ENCODE results near the gene KLHDC7B.
"Not testable (repeated sequence)": the region's sequence is repeated elsewhere in the genome, so short reads cannot be mapped to it uniquely, and the experiment has no call there.

The KLHDC7B gene

DNA sequence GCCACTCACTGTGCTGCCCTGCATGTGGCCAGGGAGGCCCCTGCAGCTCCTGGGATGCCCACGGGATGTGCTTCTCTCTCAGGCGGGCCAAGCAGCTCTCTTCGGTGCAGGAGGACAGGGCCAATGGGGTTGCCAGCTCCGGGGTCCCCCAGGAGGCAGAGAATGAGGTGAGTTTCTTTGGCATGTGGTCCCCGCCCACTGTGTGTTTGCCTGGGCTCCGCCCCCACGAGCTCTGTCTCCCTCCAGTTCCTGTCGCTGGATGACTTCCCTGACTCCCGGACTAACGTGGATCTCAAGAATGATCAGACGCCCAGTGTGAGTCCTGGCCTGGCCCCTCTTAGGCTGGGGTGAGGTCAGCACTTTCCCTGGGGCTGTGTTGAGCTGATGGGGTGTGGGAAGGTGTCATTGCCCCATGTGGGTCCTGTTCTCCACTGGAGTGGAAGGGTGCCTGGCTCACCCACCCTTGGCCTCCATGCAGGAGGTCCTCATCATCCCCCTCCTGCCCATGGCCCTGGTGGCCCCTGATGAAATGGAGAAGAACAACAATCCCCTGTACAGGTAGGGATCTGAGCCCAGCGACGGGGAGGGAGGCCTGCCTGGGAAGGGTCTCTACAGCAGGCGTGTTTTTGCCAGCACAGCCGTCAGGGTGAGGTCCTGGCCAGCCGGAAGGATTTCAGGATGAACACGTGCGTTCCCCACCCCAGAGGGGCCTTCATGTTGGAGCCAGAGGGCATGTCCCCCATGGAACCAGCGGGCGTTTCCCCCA is 28.0 kb upstream of the KLHDC7B start:
- DNase-seq, result no peak

GRCh38 chr22:50518606-50519005 is 27.1 kb upstream of the KLHDC7B start:
- DNase-seq, result no peak

- no peak for DNase-seq
Observed at GRCh38 chr22:50519151-50519550, 26.5 kb upstream of the KLHDC7B start.

GRCh38 chr22:50520184-50520583 is 25.5 kb upstream of the KLHDC7B start:
- DNase-seq, result not testable (repeated sequence)

GRCh38 chr22:50520826-50521453 is 24.8 kb upstream of the KLHDC7B start:
- DNase-seq, result no peak

DNA sequence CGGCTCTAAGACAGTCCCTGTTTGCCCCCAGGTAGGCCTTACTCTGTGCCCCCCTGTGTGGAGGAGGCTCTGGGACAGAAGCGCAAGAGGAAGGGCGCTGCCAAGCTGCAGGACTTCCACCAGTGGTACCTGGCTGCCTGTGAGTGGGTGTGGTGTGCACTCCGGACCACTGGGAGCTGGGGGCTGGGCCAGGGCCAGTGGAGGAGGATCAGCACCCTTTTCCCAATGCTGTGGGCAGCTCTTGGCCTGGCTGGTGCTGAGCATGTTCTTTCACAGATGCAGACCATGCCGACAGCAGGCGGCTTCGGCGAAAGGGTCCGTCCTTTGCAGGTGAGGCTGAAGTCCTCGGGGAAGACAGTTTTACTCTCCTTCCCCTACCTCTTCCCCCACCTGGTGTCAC is 24.0 kb upstream of the KLHDC7B start:
- no peak for DNase-seq

- DNase-seq, result no peak
Observed at GRCh38 chr22:50522208-50522805, 23.4 kb upstream of the KLHDC7B start.

DNA sequence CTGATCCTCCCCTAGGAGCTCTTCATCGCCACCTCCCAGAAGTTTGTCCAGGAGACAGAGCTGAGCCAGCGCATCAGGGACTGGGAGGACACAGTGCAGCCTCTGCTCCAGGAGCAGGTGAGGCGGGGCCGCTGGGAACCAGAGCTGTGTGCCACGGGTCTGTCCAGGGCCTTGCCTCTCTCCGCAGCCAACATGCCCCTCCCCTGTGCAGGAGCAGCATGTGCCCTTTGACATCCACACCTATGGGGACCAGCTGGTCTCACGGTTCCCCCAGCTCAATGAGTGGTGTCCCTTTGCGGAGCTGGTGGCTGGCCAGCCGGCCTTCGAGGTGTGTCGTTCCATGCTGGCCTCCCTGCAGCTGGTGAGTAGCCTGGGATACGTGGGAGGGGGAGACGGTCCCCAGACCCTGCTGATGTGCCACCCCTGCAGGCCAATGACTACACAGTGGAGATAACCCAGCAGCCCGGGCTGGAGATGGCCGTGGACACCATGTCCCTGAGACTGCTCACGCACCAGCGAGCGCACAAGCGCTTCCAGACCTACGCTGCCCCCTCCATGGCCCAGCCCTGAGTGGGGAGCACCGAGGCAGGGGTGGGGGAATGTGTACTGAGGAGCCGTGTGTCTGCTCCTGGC is 22.8 kb upstream of the KLHDC7B start:
- DNase-seq, result no peak

DNA sequence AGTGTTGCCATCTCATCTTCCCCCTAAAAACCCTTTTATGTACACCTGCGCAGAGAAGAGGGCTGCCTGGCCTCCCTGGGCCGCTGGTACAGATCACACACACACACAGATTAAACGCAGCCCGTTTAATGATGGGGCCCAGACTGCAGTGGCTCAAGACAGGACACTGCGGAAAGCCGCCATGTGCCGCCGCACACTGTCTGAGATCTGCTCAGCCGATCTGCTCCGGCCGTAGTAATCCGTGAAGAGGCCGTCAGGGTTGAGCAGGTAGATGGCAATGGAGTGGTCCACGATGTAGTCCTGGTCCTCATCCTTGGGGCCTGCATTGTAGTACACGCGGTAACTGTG is 22.3 kb upstream of the KLHDC7B start:
- DNase-seq, result no peak

- no peak for DNase-seq
Observed at GRCh38 chr22:50523806-50524675, 21.7 kb upstream of the KLHDC7B start.

GRCh38 chr22:50524676-50525103 is 21.0 kb upstream of the KLHDC7B start:
- no peak for DNase-seq

DNA sequence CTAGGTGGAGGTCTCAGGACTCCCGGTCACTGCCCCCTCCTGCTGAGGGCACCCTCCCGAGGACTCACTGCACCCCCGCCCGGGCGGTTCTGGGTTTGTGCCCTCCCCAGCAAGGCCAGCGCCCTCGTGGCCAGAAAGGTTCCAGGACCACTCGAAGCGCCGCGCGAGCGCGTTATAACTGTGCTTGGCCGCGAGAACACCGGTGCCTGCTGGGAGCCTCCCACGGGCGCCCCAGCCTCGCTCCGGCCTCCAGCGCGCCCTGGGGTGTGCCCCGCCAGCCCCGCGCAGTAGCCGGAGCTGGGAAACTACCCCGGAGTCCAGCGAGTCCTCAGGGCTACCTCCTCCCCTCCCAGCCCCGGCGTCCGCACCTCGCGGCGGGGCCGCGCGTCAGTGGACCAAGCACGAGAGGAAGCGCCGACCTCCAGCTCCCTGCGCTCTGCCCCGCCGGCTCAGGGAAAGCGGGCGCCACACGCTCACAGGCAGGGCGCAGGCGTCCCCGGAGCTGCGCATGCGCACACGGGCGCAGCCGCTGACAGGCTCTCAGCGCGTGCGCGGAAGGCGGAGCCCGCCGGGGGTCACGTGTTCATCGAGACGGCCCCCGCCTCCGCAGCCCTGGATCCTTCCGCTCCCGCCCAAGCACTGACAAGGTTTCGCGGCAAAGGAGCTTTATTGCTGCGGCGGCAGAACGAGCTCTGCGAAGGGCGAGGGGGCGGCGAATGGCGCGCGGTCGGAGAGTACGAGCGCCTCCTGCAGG is 20.4 kb upstream of the KLHDC7B start, which contains the start of gene SCO2:
Gene SCO2, minus strand, starts transcription at position 495 of the 754 bp plus-strand sequence. CDS start 1,187 bp downstream, outside the sequence.
- peak; percentile 97 for DNase-seq

- no peak for DNase-seq
Observed at GRCh38 chr22:50525858-50526107, 19.9 kb upstream of the KLHDC7B start.

- DNase-seq, result no peak
Observed at GRCh38 chr22:50526108-50526833, 19.4 kb upstream of the KLHDC7B start.

- DNase-seq, result no peak
Observed at GRCh38 chr22:50526834-50527801, 18.6 kb upstream of the KLHDC7B start.

GRCh38 chr22:50527921-50528681 is 17.6 kb upstream of the KLHDC7B start:
- DNase-seq, result no peak

GRCh38 chr22:50528682-50529415 is 16.9 kb upstream of the KLHDC7B start:
- DNase-seq, result no peak

DNA sequence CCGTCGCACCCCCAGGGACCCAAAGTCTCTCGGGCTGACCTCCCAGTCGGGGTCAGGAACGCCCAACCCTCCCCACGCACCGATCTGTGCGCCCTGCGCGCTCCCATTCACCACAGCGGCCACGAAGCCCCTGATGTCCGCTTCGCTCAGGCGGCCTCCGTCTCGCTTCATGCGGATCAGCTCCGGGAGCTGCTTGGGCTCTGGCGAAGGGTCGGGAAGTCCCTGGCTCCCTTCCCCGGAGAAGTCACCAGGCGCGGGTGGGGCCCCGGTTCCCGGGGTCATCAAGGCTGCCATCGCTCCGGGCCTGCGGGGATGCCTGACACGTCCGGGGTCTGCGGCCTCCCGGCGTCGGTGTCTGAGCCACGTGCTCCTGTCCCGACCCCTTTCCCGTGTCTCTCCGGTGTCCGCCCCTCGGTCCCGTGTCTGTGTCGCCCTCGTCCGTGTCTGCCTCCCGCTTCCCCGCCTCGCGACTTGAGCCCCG is 16.2 kb upstream of the KLHDC7B start:
- no peak for DNase-seq
